Loucy (cell line): ENCODE measurements around the gene TMEM161A.

Experiments used
- H2AFZ ChIP-seq: fragments of 200-600 bp; sonication (generic); 2 replicates; pipeline ENCODE4 v1.6.0; 2016; ENCODE audit warnings: antibody characterized with exemption, mild to moderate bottlenecking, low read length, moderate library complexity
- H3F3A ChIP-seq: fragments of 200-600 bp; 2 replicates; pipeline ENCODE4 v1.6.0; 2016; ENCODE audit warnings: antibody characterized with exemption, low read depth, mild to moderate bottlenecking
- H3K27me3 ChIP-seq: fragments of 200-600 bp; sonication (generic); 2 replicates; pipeline ENCODE4 v1.6.1; 2014; ENCODE audit warnings: low read length, mild to moderate bottlenecking; ENCODE audit not compliant: insufficient read depth, poor library complexity, severe bottlenecking
- H3K36me3 ChIP-seq: fragments of 200-600 bp; sonication (generic); 2 replicates; pipeline ENCODE4 v1.6.1; 2016; ENCODE audit warnings: low read length; ENCODE audit not compliant: insufficient read depth
- H3K4me1 ChIP-seq: fragments of 200-600 bp; sonication (generic); 2 replicates; pipeline ENCODE4 v1.5.1; 2014; ENCODE audit warnings: low read length, mild to moderate bottlenecking; ENCODE audit not compliant: insufficient read depth, poor library complexity, severe bottlenecking
- H3K4me2 ChIP-seq: fragments of 200-600 bp; sonication (generic); 2 replicates; pipeline ENCODE4 v1.6.0; 2014; ENCODE audit warnings: antibody characterized with exemption, low read length, low read depth, mild to moderate bottlenecking; ENCODE audit not compliant: poor library complexity, severe bottlenecking
- H3K4me3 ChIP-seq: fragments of 200-600 bp; sonication (generic); 2 replicates; pipeline ENCODE4 v1.5.1; 2014; ENCODE audit warnings: low read length, mild to moderate bottlenecking, mixed read lengths; ENCODE audit not compliant: poor library complexity, severe bottlenecking
- H3K79me2 ChIP-seq: fragments of 200-600 bp; sonication (generic); 2 replicates; pipeline ENCODE4 v1.6.1; 2014; ENCODE audit warnings: low read length; ENCODE audit not compliant: insufficient read depth
- H3K9ac ChIP-seq: fragments of 200-600 bp; sonication (generic); 2 replicates; pipeline ENCODE4 v1.6.0; 2014; ENCODE audit warnings: mild to moderate bottlenecking, low read depth, low read length, moderate library complexity; ENCODE audit not compliant: poor library complexity, severe bottlenecking
- H3K9me2 ChIP-seq: fragments of 200-600 bp; sonication (generic); replicated peaks from 2 replicates; pipeline ENCODE4 v1.6.1; 2016; ENCODE audit warnings: low read depth, low read length, mixed read lengths
- H3K9me3 ChIP-seq: fragments of 200-600 bp; sonication (generic); 2 replicates; pipeline ENCODE4 v1.6.1; 2014; ENCODE audit warnings: mild to moderate bottlenecking, antibody characterized with exemption, low read length, low read depth; ENCODE audit not compliant: insufficient read depth
- H4K20me1 ChIP-seq: fragments of 200-600 bp; sonication (generic); 2 replicates; pipeline ENCODE4 v1.6.0; 2014; ENCODE audit warnings: antibody characterized with exemption, low read length, mild to moderate bottlenecking; ENCODE audit not compliant: insufficient read depth, poor library complexity, severe bottlenecking
- CTCF ChIP-seq: fragments of 200-600 bp; sonication (generic); conservative IDR thresholded peaks from 2 replicates; pipeline ENCODE4 v1.5.1; 2014; ENCODE audit warnings: mild to moderate bottlenecking, antibody characterized with exemption, low read length
- EZH2phosphoT487 ChIP-seq: fragments of 200-600 bp; IDR thresholded peaks from 2 replicates; pipeline ENCODE4 v1.6.1; 2018; ENCODE audit warnings: antibody characterized with exemption, mild to moderate bottlenecking, moderate library complexity, borderline replicate concordance

TMEM161A gene

DNA sequence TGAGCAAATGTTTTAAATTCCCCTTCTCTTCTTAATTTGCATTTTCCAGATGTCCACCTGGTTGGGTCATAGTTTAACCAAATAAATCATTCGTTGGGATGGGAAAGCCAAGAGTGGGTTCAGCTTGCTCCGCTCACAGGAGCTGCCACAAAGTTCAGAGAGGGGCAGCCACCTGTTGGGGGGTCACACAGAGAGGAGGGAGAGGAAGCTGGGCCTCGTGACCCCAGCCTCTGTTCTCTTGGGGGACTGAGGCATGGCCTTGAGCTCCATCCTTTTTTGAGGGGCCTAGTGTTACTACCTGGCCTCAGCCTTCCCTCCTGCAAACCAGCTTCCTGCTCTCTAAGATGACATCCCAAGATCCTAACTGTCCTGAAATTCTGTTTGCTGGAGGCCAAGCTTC, 29.3 kb upstream of the TMEM161A start:
- Histone ChIP-seq H3K36me3 (no peaks in the 10 kb centered on the region), H3K9ac (no peak overlapping the region), H3K4me3 (no peak overlapping the region), H4K20me1 (no peaks in the 10 kb centered on the region), H3K79me2 (no peaks in the 10 kb centered on the region), H3K4me1 (no peaks in the 10 kb centered on the region), H3K4me2 (no peak overlapping the region), H3K9me3 (no peaks in the 10 kb centered on the region), H3K9me2 (no peaks in the 10 kb centered on the region), H3K27me3 (no peaks in the 10 kb centered on the region), H3F3A (no peaks in the 10 kb centered on the region), H2AFZ (no peak overlapping the region)
- no peak for TF ChIP-seq CTCF
- TF ChIP-seq EZH2phosphoT487 = no peak

GRCh38 chr19:19165396-19165795, 27.1 kb upstream of the TMEM161A start:
- Histone ChIP-seq H3K4me3 (no peak overlapping the region), H4K20me1 (no peaks in the 10 kb centered on the region), H2AFZ (no peak overlapping the region), H3K9ac (no peak overlapping the region), H3K9me3 (no peaks in the 10 kb centered on the region), H3K27me3 (no peaks in the 10 kb centered on the region), H3K4me1 (no peaks in the 10 kb centered on the region), H3K4me2 (no peak overlapping the region), H3F3A (no peaks in the 10 kb centered on the region), H3K79me2 (no peaks in the 10 kb centered on the region), H3K36me3 (no peaks in the 10 kb centered on the region), H3K9me2 (no peaks in the 10 kb centered on the region)
- TF ChIP-seq EZH2phosphoT487 (no peak), CTCF (no peak)

- no peaks in the 10 kb centered on the region for H3K9me2 ChIP-seq
- H3K27me3 ChIP-seq = no peaks in the 10 kb centered on the region
- TF ChIP-seq EZH2phosphoT487 (no peak), CTCF (no peak)
- H3K4me2 ChIP-seq = no peak overlapping the region
- no peaks in the 10 kb centered on the region for H4K20me1 ChIP-seq
- H3K9me3 ChIP-seq = no peaks in the 10 kb centered on the region
- no peaks in the 10 kb centered on the region for H3K79me2 ChIP-seq
- no peaks in the 10 kb centered on the region for H3K36me3 ChIP-seq
- H3K9ac ChIP-seq = no peak overlapping the region
- H3K4me1 ChIP-seq = no peaks in the 10 kb centered on the region
- H3F3A ChIP-seq = no peaks in the 10 kb centered on the region
- no peak overlapping the region for H2AFZ ChIP-seq
- no peak overlapping the region for H3K4me3 ChIP-seq
Measured at GRCh38 chr19:19162495-19162894, 24.2 kb upstream of the TMEM161A start.
